KMS-11 (cell line): ENCODE measurements around the gene PTPRN2.

Experiments used
- H2AFZ ChIP-seq: fragments of 200-600 bp; sonication (generic); 2 replicates; pipeline ENCODE4 v1.6.1; 2016; ENCODE audit warnings: antibody characterized with exemption, mixed run types, low read depth
- H3K27ac ChIP-seq: fragments of 200-600 bp; sonication (generic); 2 replicates; pipeline ENCODE4 v1.6.1; 2016; ENCODE audit warnings: mild to moderate bottlenecking, mixed run types
- H3K27me3 ChIP-seq: fragments of 200-600 bp; sonication (generic); 2 replicates; pipeline ENCODE4 v1.6.1; 2017; ENCODE audit warnings: mild to moderate bottlenecking, low read depth, mixed run types, moderate library complexity; ENCODE audit not compliant: insufficient read depth
- H3K36me3 ChIP-seq: fragments of 200-600 bp; sonication (generic); 2 replicates; pipeline ENCODE4 v1.6.1; 2017; ENCODE audit warnings: mild to moderate bottlenecking, mixed run types; ENCODE audit not compliant: insufficient read depth
- H3K4me1 ChIP-seq: fragments of 200-600 bp; sonication (generic); 2 replicates; pipeline ENCODE4 v1.6.1; 2016; ENCODE audit warnings: mild to moderate bottlenecking, low read depth, mixed run types; ENCODE audit not compliant: poor library complexity, severe bottlenecking
- H3K4me2 ChIP-seq: fragments of 200-600 bp; sonication (generic); 2 replicates; pipeline ENCODE4 v1.7.0; 2016; ENCODE audit warnings: mild to moderate bottlenecking, mixed run types
- H3K4me3 ChIP-seq: fragments of 200-600 bp; sonication (generic); IDR thresholded peaks from 2 replicates; pipeline ENCODE4 v1.6.1; 2017; ENCODE audit warnings: low read depth, low read length, mixed read lengths; ENCODE audit not compliant: insufficient read depth
- H3K79me2 ChIP-seq: fragments of 200-600 bp; sonication (generic); 2 replicates; pipeline ENCODE4 v1.6.1; 2016; ENCODE audit warnings: low read depth, mixed run types; ENCODE audit not compliant: insufficient read depth
- H3K9ac ChIP-seq: fragments of 200-600 bp; sonication (generic); 2 replicates; pipeline ENCODE4 v1.6.1; 2016; ENCODE audit warnings: mild to moderate bottlenecking, mixed run types
- H4K20me1 ChIP-seq: fragments of 200-600 bp; sonication (generic); 2 replicates; pipeline ENCODE4 v1.6.1; 2016; ENCODE audit warnings: mild to moderate bottlenecking, mixed run types; ENCODE audit not compliant: insufficient read depth
- CTCF ChIP-seq: fragments of 200-600 bp; sonication (generic); conservative IDR thresholded peaks from 2 replicates; pipeline ENCODE4 v1.6.1; 2017; ENCODE audit warnings: low read depth, mild to moderate bottlenecking, antibody characterized with exemption, low read length, moderate library complexity, mixed read lengths

PTPRN2 gene

DNA sequence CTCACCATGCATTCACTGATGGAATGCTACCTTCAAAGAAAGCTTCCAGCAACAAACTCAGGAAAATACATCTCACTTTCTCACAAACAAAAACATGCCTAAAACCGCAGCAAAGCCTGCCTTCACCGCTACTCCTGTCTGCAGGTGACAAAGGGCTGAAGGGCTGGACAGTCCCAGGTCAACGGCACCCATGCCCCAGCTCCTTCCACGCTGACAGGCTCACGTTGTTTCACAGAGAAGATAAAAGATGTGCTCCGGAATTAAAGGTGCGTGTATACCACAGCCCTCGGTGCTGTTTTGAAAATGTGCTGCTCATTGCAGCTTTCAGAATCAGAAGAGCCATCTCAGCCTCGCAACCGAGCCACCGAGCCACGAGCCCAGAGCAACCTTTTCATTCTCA, 445.0 kb downstream of the PTPRN2 start:
- H2AFZ ChIP-seq = no peak overlapping the region
- H3K79me2 ChIP-seq = no peaks in the 10 kb centered on the region
- H3K4me1 ChIP-seq = no peaks in the 10 kb centered on the region
- no peak overlapping the region for H3K4me3 ChIP-seq
- no peak for TF ChIP-seq CTCF
- no peak overlapping the region for H3K27ac ChIP-seq
- H3K27me3 ChIP-seq = peaks cover 16% of the 10 kb centered on the region; the same call in 1 of the 2 replicates
- H4K20me1 ChIP-seq = no peaks in the 10 kb centered on the region
- no peaks in the 10 kb centered on the region for H3K36me3 ChIP-seq
- H3K4me2 ChIP-seq = no peak overlapping the region
- H3K9ac ChIP-seq = no peak overlapping the region

- Histone ChIP-seq H3K4me1 (no peaks in the 10 kb centered on the region), H3K4me2 (no peak overlapping the region), H3K9ac (no peak overlapping the region), H3K27ac (no peak overlapping the region), H3K79me2 (no peaks in the 10 kb centered on the region), H4K20me1 (no peaks in the 10 kb centered on the region), H3K4me3 (no peak overlapping the region), H2AFZ (no peak overlapping the region), H3K27me3 (peaks cover 16% of the 10 kb centered on the region; the same call in 1 of the 2 replicates), H3K36me3 (no peaks in the 10 kb centered on the region)
- TF ChIP-seq CTCF = no peak
These were observed 445.7 kb downstream of the PTPRN2 start for GRCh38 chr7:158141806-158142518.

- Histone ChIP-seq H3K27ac (no peak overlapping the region), H3K4me2 (no peak overlapping the region), H3K27me3 (peaks cover 16% of the 10 kb centered on the region; the same call in 1 of the 2 replicates), H3K79me2 (no peaks in the 10 kb centered on the region), H3K4me3 (no peak overlapping the region), H3K9ac (no peak overlapping the region), H3K4me1 (no peaks in the 10 kb centered on the region), H3K36me3 (no peaks in the 10 kb centered on the region), H2AFZ (no peak overlapping the region), H4K20me1 (no peaks in the 10 kb centered on the region)
- no peak for TF ChIP-seq CTCF
These were observed 446.4 kb downstream of the PTPRN2 start for GRCh38 chr7:158141221-158141582.

- H3K4me1 ChIP-seq = no peaks in the 10 kb centered on the region
- no peak overlapping the region for H3K4me2 ChIP-seq
- no peaks in the 10 kb centered on the region for H4K20me1 ChIP-seq
- H2AFZ ChIP-seq = no peak overlapping the region
- H3K4me3 ChIP-seq = no peak overlapping the region
- H3K9ac ChIP-seq = no peak overlapping the region
- H3K27me3 ChIP-seq = peaks cover 16% of the 10 kb centered on the region; the same call in 1 of the 2 replicates
- no peaks in the 10 kb centered on the region for H3K79me2 ChIP-seq
- H3K36me3 ChIP-seq = no peaks in the 10 kb centered on the region
- H3K27ac ChIP-seq = no peak overlapping the region
- no peak for TF ChIP-seq CTCF
These were observed 446.9 kb downstream of the PTPRN2 start for GRCh38 chr7:158140538-158141220.
